Measurements from ENCODE around the gene EDRF1. TPM values are rescaled to one million over a fixed set of nuclear protein-coding genes. Genes with fewer than 3 reads are reported as not detected.

Gene EDRF1
- total RNA-seq, 4 donors from 2014 or later, result 7.8 to 22.1 (median 15.8) TPM

DNA sequence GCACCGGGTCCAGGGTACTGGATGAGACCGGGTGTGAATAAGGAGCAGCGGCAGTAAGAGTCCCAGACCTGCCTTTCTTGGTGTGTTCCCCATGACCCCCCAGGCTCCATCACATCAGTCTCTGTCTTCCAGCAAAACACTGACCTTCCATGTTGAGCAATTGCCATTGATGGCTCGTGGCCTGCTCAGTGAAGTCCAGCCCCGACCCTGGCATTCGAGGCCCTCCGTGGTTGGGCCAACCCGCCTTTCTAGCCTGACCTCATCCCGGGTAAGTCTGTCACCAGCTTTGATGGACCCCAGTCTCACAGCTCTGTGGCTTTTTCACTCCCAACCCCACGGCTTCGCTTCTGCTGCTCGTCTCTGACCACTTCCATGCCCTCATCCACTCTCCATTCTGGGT lies 49.7 kb downstream of the EDRF1 start:
- H3K27me3 ChIP-seq, result no peaks in the 10 kb centered on the region
- WGBS, 2 donors (ENCODE audit: low coverage in 1 of 2), result 63 to 86% methylated on average over 11 to 12 of the region's 12 CpGs
- H3K9me3 ChIP-seq, result no peaks in the 10 kb centered on the region
- no peak for ATAC-seq
- peaks cover 0 to 23% of the 10 kb centered on the region in 2 donors for H3K36me3 ChIP-seq
- no peak for TF ChIP-seq POLR2A (IDR thresholded peaks at IDR 0.05)
- no peak for TF ChIP-seq POLR2AphosphoS5 (IDR thresholded peaks at IDR 0.05)
- TF ChIP-seq EP300 (IDR thresholded peaks at IDR 0.05), result no peak
- TF ChIP-seq, protein P1, sequence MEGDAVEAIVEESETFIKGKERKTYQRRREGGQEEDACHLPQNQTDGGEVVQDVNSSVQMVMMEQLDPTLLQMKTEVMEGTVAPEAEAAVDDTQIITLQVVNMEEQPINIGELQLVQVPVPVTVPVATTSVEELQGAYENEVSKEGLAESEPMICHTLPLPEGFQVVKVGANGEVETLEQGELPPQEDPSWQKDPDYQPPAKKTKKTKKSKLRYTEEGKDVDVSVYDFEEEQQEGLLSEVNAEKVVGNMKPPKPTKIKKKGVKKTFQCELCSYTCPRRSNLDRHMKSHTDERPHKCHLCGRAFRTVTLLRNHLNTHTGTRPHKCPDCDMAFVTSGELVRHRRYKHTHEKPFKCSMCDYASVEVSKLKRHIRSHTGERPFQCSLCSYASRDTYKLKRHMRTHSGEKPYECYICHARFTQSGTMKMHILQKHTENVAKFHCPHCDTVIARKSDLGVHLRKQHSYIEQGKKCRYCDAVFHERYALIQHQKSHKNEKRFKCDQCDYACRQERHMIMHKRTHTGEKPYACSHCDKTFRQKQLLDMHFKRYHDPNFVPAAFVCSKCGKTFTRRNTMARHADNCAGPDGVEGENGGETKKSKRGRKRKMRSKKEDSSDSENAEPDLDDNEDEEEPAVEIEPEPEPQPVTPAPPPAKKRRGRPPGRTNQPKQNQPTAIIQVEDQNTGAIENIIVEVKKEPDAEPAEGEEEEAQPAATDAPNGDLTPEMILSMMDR (IDR thresholded peaks at IDR 0.05), result no peak
- H3K4me3 ChIP-seq, result no peak overlapping the region
- peaks cover 0 to 25% (median 7%) of the 10 kb centered on the region in 3 donors for H3K4me1 ChIP-seq
- H3K27ac ChIP-seq, result peak overlapping the region; percentile 14 to 77 (median 72)

DNA sequence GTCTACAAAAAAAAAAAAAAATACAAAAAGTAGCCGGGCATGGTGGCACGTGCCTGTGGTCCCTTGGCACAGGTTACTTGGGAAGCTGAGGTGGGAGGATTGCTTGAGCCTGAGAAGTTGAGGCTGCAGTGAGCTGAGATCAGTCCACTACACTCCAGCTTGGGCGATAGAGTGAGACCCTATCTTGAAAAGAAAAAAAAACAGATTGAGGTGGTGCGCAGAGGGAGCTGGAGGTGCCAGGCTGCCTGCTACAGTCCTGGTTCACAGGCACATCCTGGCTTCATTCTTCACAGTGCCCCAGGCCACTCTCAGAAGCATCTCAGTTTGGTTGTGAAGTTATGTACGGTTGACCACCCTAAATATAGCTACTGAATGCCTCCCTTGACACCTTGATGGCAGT lies 51.3 kb downstream of the EDRF1 start:
- no peak overlapping the region for H3K27ac ChIP-seq
- H3K4me1 ChIP-seq, result peaks cover 0 to 25% (median 7%) of the 10 kb centered on the region in 3 donors
- H3K27me3 ChIP-seq, result no peaks in the 10 kb centered on the region
- ATAC-seq, result no peak
- WGBS, 2 donors (ENCODE audit: low coverage in 1 of 2), result 89 to 96% methylated on average over 3 to 5 of the region's 5 CpGs
- no peak for TF ChIP-seq POLR2A (IDR thresholded peaks at IDR 0.05)
- TF ChIP-seq, protein P1 (IDR thresholded peaks at IDR 0.05), result no peak
- TF ChIP-seq EP300 (IDR thresholded peaks at IDR 0.05), result no peak
- no peak for TF ChIP-seq POLR2AphosphoS5 (IDR thresholded peaks at IDR 0.05)
- H3K4me3 ChIP-seq, result no peak overlapping the region
- H3K9me3 ChIP-seq, result no peaks in the 10 kb centered on the region
- peaks cover 0 to 7% of the 10 kb centered on the region in 2 donors for H3K36me3 ChIP-seq

DNA sequence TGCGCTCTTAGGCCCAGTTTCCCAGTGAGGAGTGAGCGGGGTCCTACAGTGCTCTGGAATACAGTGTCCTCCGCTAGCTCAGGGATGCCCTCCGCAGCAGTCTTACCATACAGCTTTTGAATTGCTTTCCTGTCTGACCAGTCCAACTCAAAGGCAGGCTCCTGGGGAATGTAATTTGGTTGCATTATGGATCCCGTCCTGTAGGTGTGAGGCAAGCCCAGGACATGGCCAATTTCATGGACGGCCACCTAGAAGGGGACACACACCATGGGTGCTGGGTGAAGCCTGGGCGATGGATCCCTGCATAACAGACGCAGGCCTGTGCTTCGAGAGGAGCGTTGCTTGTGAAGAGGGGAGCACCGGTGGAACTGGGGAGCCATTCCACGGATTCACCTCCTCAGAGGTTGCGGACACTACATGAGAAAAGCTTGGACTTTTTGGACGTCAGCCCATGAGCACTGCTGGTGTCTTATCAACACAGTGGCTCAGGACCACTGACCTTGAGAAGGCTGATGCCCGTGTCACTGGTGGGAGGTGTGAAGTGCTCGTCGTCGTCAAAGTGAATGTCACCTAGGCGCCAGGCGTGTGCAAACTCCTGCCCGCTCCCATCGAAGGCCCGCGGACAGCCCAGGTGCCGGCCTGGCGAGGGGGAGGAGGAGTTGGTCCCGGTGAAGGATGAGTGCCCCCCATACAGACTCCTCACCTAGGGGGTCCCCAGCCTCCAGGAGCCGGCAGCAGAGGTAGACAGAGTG lies 52.8 kb downstream of the EDRF1 start:
- Histone ChIP-seq H3K27me3 (no peaks in the 10 kb centered on the region), H3K4me1 (peaks cover 0 to 23% (median 7%) of the 10 kb centered on the region in 3 donors), H3K27ac (no peak overlapping the region), H3K9me3 (no peaks in the 10 kb centered on the region), H3K36me3 (no peaks in the 10 kb centered on the region), H3K4me3 (no peak overlapping the region)
- no peak for ATAC-seq
- 50 to 65% methylated on average over 2 of the region's 28 CpGs for WGBS, 2 donors (ENCODE audit: low coverage in 1 of 2)
- TF ChIP-seq POLR2A (IDR thresholded peaks at IDR 0.05) (no peak), POLR2AphosphoS5 (IDR thresholded peaks at IDR 0.05) (no peak), EP300 (IDR thresholded peaks at IDR 0.05) (no peak)
- TF ChIP-seq, protein P1 (IDR thresholded peaks at IDR 0.05), result no peak

DNA sequence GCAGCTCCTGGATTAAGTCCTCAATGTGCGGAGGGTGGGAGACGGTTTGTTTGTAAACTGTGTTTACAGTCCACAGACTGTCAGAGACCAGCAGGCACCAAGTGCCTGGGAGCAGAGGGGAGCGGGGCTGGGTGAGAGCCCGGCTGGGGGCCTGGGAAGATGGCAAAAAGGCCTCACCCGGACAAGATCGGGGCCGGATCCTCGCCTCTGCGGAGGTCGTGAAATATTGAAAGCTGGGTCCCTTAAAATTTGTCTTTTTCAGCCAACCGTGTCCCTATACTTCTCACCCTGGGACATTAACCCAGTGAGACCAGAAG lies 53.3 kb downstream of the EDRF1 start:
- Histone ChIP-seq H3K9me3 (no peaks in the 10 kb centered on the region), H3K27me3 (no peaks in the 10 kb centered on the region), H3K36me3 (no peaks in the 10 kb centered on the region), H3K4me1 (peaks cover 0 to 17% (median 7%) of the 10 kb centered on the region in 3 donors), H3K27ac (no peak overlapping the region), H3K4me3 (no peak overlapping the region)
- TF ChIP-seq POLR2AphosphoS5 (IDR thresholded peaks at IDR 0.05) (no peak), POLR2A (IDR thresholded peaks at IDR 0.05) (no peak), EP300 (IDR thresholded peaks at IDR 0.05) (no peak)
- TF ChIP-seq, protein P1 (IDR thresholded peaks at IDR 0.05), result no peak
- WGBS, 2 donors (ENCODE audit: low coverage in 1 of 2), result 80 to 96% methylated on average over 1 to 7 of the region's 11 CpGs
- ATAC-seq, result no peak

Data from gastroesophageal sphincter (tissue), 4 donors.